Measurements from ENCODE around the gene WDR62. TPM values are rescaled to one million over a fixed set of nuclear protein-coding genes. Genes with fewer than 3 reads are reported as not detected.
A peak's percentile ranks its signal among the peaks of the same experiment; 100 is the strongest.

WDR62 gene
- total RNA-seq, 4 donors from 2014 or later: 1.1 to 15.7 (median 2.9) TPM

GRCh38 chr19:36149673-36150406 lies 95.1 kb downstream of the WDR62 start:
- Histone ChIP-seq H3K27ac (no peak overlapping the region), H3K9me3 (no peaks in the 10 kb centered on the region), H3K27me3 (no peaks in the 10 kb centered on the region), H3K36me3 (peaks cover 0 to 71% (median 2%) of the 10 kb centered on the region in 3 donors), H3K4me3 (no peak overlapping the region), H3K4me1 (peaks cover 0 to 4% (median 0%) of the 10 kb centered on the region in 4 donors)
- TF ChIP-seq, protein P1, sequence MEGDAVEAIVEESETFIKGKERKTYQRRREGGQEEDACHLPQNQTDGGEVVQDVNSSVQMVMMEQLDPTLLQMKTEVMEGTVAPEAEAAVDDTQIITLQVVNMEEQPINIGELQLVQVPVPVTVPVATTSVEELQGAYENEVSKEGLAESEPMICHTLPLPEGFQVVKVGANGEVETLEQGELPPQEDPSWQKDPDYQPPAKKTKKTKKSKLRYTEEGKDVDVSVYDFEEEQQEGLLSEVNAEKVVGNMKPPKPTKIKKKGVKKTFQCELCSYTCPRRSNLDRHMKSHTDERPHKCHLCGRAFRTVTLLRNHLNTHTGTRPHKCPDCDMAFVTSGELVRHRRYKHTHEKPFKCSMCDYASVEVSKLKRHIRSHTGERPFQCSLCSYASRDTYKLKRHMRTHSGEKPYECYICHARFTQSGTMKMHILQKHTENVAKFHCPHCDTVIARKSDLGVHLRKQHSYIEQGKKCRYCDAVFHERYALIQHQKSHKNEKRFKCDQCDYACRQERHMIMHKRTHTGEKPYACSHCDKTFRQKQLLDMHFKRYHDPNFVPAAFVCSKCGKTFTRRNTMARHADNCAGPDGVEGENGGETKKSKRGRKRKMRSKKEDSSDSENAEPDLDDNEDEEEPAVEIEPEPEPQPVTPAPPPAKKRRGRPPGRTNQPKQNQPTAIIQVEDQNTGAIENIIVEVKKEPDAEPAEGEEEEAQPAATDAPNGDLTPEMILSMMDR (IDR thresholded peaks at IDR 0.05): no peak
- no peak for TF ChIP-seq POLR2A (IDR thresholded peaks at IDR 0.05)
- no peak for DNase-seq

- no peak for DNase-seq
- TF ChIP-seq, protein P1 (IDR thresholded peaks at IDR 0.05): no peak
- TF ChIP-seq POLR2A (IDR thresholded peaks at IDR 0.05): no peak
- peaks cover 0 to 4% (median 0%) of the 10 kb centered on the region in 4 donors for H3K4me1 ChIP-seq
- no peaks in the 10 kb centered on the region for H3K9me3 ChIP-seq
- H3K27ac ChIP-seq: peak overlapping the region in 3 of 4 donors; percentile 69 to 98 (median 88)
- no peaks in the 10 kb centered on the region for H3K27me3 ChIP-seq
- no peak overlapping the region for H3K4me3 ChIP-seq
- H3K36me3 ChIP-seq: peaks cover 0 to 64% (median under 1%) of the 10 kb centered on the region in 3 donors
Observed at GRCh38 chr19:36150586-36150985, 95.9 kb downstream of the WDR62 start.

GRCh38 chr19:36151144-36152018 lies 96.7 kb downstream of the WDR62 start:
- H3K36me3 ChIP-seq: peaks cover 0 to 56% (median 0%) of the 10 kb centered on the region in 3 donors
- H3K4me1 ChIP-seq: peaks cover 0 to 4% (median 0%) of the 10 kb centered on the region in 4 donors
- peak overlapping the region; percentile 69 to 98 (median 82) for H3K27ac ChIP-seq
- TF ChIP-seq, protein P1 (IDR thresholded peaks at IDR 0.05): no peak
- TF ChIP-seq POLR2A (IDR thresholded peaks at IDR 0.05): no peak
- H3K4me3 ChIP-seq: peak overlapping the region; percentile 27 to 59 (median 42)
- no peaks in the 10 kb centered on the region for H3K27me3 ChIP-seq
- DNase-seq: peak in 1 of 3 donors; percentile 53
- no peaks in the 10 kb centered on the region for H3K9me3 ChIP-seq

GRCh38 chr19:36152019-36152351 lies 97.3 kb downstream of the WDR62 start:
- Histone ChIP-seq H3K9me3 (no peaks in the 10 kb centered on the region), H3K27ac (peak overlapping the region; percentile 69 to 98 (median 82)), H3K4me3 (peak overlapping the region; percentile 27 to 59 (median 42)), H3K36me3 (peaks cover 0 to 50% (median 0%) of the 10 kb centered on the region in 3 donors), H3K27me3 (no peaks in the 10 kb centered on the region), H3K4me1 (peaks cover 0 to 4% (median 0%) of the 10 kb centered on the region in 4 donors)
- DNase-seq: no peak
- TF ChIP-seq, protein P1 (IDR thresholded peaks at IDR 0.05): no peak
- no peak for TF ChIP-seq POLR2A (IDR thresholded peaks at IDR 0.05)

- peak in 2 of 3 donors; percentile 61 to 62 for DNase-seq
Observed at GRCh38 chr19:36152352-36153091, 97.8 kb downstream of the WDR62 start, which contains the start of gene COX7A1. Gene COX7A1 (minus strand): TSS chr19:36152447. CDS start chr19:36152407, 40 bp downstream.

More at GRCh38 chr19:36152352-36153091, 97.8 kb downstream of the WDR62 start, which contains the start of gene COX7A1:
- Histone ChIP-seq H3K4me3 (peak within 1 kb of the TSS; percentile 27 to 59 (median 42)), H3K27me3 (no peaks in the 10 kb centered on the region), H3K36me3 (peaks cover 0 to 45% (median 0%) of the 10 kb centered on the region in 3 donors), H3K27ac (peak within 1 kb of the TSS; percentile 69 to 98 (median 82)), H3K4me1 (peaks cover 0 to 4% (median 0%) of the 10 kb centered on the region in 4 donors), H3K9me3 (no peaks in the 10 kb centered on the region)
- TF ChIP-seq, protein P1 (IDR thresholded peaks at IDR 0.05): no peak
- no peak for TF ChIP-seq POLR2A (IDR thresholded peaks at IDR 0.05)

Measured in Peyer's patch (tissue), 4 donors.